ENCODE data around the gene DDI2. TPM values are rescaled to one million over a fixed set of nuclear protein-coding genes. Genes with fewer than 3 reads are reported as not detected.

DDI2 gene
- total RNA-seq, 1 donor from 2014 or later: 14.3 TPM

- peak; percentile 17 to 21 for DNase-seq (ENCODE audit: low read depth in 2 of 2)
Measured at GRCh38 chr1:15702722-15703550, 85.7 kb downstream of the DDI2 start.

GRCh38 chr1:15703562-15703961, 86.3 kb downstream of the DDI2 start:
- DNase-seq (ENCODE audit: low read depth in 2 of 2): peak in 1 of 2 donors; percentile 74

GRCh38 chr1:15704526-15705183, 87.4 kb downstream of the DDI2 start:
- no peak for DNase-seq (ENCODE audit: low read depth in 2 of 2)

- DNase-seq (ENCODE audit: low read depth in 2 of 2): no peak
Measured at GRCh38 chr1:15705184-15705566, 87.9 kb downstream of the DDI2 start.

GRCh38 chr1:15706751-15707150, 89.5 kb downstream of the DDI2 start:
- no peak for DNase-seq (ENCODE audit: low read depth in 2 of 2)

- no peak for DNase-seq (ENCODE audit: low read depth in 2 of 2)
Measured at GRCh38 chr1:15707239-15707925, 90.1 kb downstream of the DDI2 start.

GRCh38 chr1:15708486-15709137, 91.4 kb downstream of the DDI2 start:
- no peak for DNase-seq (ENCODE audit: low read depth in 2 of 2)

GRCh38 chr1:15709226-15709625, 92.0 kb downstream of the DDI2 start:
- no peak for DNase-seq (ENCODE audit: low read depth in 2 of 2)

GRCh38 chr1:15712168-15712567, 94.9 kb downstream of the DDI2 start:
- DNase-seq (ENCODE audit: low read depth in 2 of 2): no peak

GRCh38 chr1:15714406-15715136, 97.3 kb downstream of the DDI2 start:
- peak in 1 of 2 donors; percentile 38 for DNase-seq (ENCODE audit: low read depth in 2 of 2)

- DNase-seq (ENCODE audit: low read depth in 2 of 2): no peak
Measured at GRCh38 chr1:15717418-15718125, 100.3 kb downstream of the DDI2 start.

- DNase-seq (ENCODE audit: low read depth in 2 of 2): no peak
Measured at GRCh38 chr1:15718199-15718601, 100.9 kb downstream of the DDI2 start.

Other genes starting within 250 kb of the DDI2 start
- gene EFHD2, start 207.6 kb upstream of the DDI2 start, total RNA-seq: 20.2 and 26.6 TPM in 2 replicates
- gene CTRC, start 179.0 kb upstream of the DDI2 start, total RNA-seq: not detected in 2 replicates
- gene CELA2A, start 160.7 kb upstream of the DDI2 start, total RNA-seq: not detected in 2 replicates
- not detected in 2 replicates for gene CELA2B, start 141.4 kb upstream of the DDI2 start, total RNA-seq
- gene CASP9, start 93.2 kb upstream of the DDI2 start, total RNA-seq: 3.2 and 3.9 TPM in 2 replicates
- 10.2 and 14.1 TPM in 2 replicates for gene DNAJC16, start 90.6 kb upstream of the DDI2 start, total RNA-seq
- under 0.01 and 0.44 TPM in 2 replicates for gene AGMAT, start 32.4 kb upstream of the DDI2 start, total RNA-seq
- 34.2 and 44.2 TPM in 2 replicates for gene PLEKHM2, start 66.9 kb downstream of the DDI2 start, total RNA-seq
- 0.22 and 0.60 TPM in 2 replicates for gene SLC25A34, start 118.8 kb downstream of the DDI2 start, total RNA-seq
- gene TMEM82, start 125.0 kb downstream of the DDI2 start, total RNA-seq: not detected in 2 replicates
- gene FBLIM1, start 141.3 kb downstream of the DDI2 start, total RNA-seq: 110 and 128 TPM in 2 replicates
- 3.3 and 6.3 TPM in 2 replicates for gene UQCRHL, start 190.2 kb downstream of the DDI2 start, total RNA-seq
- gene SPEN, start 230.2 kb downstream of the DDI2 start, total RNA-seq: 9.8 and 11.3 TPM in 2 replicates